A549 (cell line): ENCODE measurements around the gene TTC28. TPM values are rescaled to one million over a fixed set of nuclear protein-coding genes. Genes with fewer than 3 reads are reported as not detected.

Experiments used
- ATAC-seq, 2 experiments: fragments of 200-7000 bp in 1 of 2; fragments of >200 bp in 1 of 2; cut with Nextera tagmentation in 1 of 2; cut with Tn5 transposase in 1 of 2; 3 replicates each; pipeline versions ENCODE4 v1.8.0 to v1.9.1; 2018 to 2020; ENCODE audit warnings: mild to moderate bottlenecking in 1 of 2, moderate library complexity in 1 of 2
- CTCF ChIA-PET: fragments of 300-600 bp; sonication (Branson Sonifier 250); formaldehyde crosslinking; extraction: SDS; loops from one replicate; lab custom pipeline; 2021; ENCODE audit warnings: antibody characterized with exemption, inconsistent platforms; lab: Yijun Ruan, JAX
- POLR2A ChIA-PET: fragments of 350-600 bp; formaldehyde crosslinking; extraction: SDS; loops from one replicate; lab custom pipeline; 2021; ENCODE audit warnings: antibody characterized with exemption, inconsistent platforms; lab: Yijun Ruan, JAX
- DNase-seq, 2 experiments: peaks; one replicate each; pipeline versions ENCODE4 v3.0.0 to v3.0.0-alpha.2; 2011 to 2016; ENCODE audit warnings: low read depth in 1 of 2, low spot score in 1 of 2
- FAIRE-seq: peaks from 2 replicates; lab custom pipeline; 2011; peaks lifted over from hg19 to GRCh38; lab: Jason Lieb, UNC
- H3K27ac ChIP-seq, 2 experiments: fragments of >200 bp; sonication (Bioruptor Twin); formaldehyde crosslinking; 3 replicates each; pipeline ENCODE4 v1.5.1; 2016 to 2017
- H3K4me1 ChIP-seq: fragments of >200 bp; sonication (Bioruptor Twin); formaldehyde crosslinking; 3 replicates; pipeline ENCODE4 v1.6.1; 2016
- H3K4me2 ChIP-seq: fragments of >200 bp; sonication (Bioruptor Twin); formaldehyde crosslinking; 3 replicates; pipeline ENCODE4 v1.6.1; 2016
- H3K4me3 ChIP-seq: fragments of >200 bp; sonication (Bioruptor Twin); formaldehyde crosslinking; 3 replicates; pipeline ENCODE4 v1.5.1; 2016
- H3K9me3 ChIP-seq: fragments of >200 bp; sonication (Bioruptor Twin); formaldehyde crosslinking; 3 replicates; pipeline ENCODE4 v1.6.1; 2016
- BCL3 ChIP-seq: fragments of >200 bp; sonication (Bioruptor Twin); formaldehyde crosslinking; IDR thresholded peaks from 3 replicates; pipeline ENCODE4 v1.6.1; 2016
- CHD4 ChIP-seq: fragments of 200-600 bp; sonication (generic); IDR thresholded peaks from 2 replicates; pipeline ENCODE4 v1.6.1; 2016; ENCODE audit warnings: antibody characterized with exemption, mild to moderate bottlenecking, borderline replicate concordance
- CTCF ChIP-seq: fragments of >200 bp; sonication (Bioruptor Twin); formaldehyde crosslinking; IDR thresholded peaks from 3 replicates; pipeline ENCODE4 v1.5.1; 2016
- EHF ChIP-seq: fragments of 250-450 bp; sonication (Bioruptor Pico); IDR thresholded peaks from 2 replicates; pipeline ENCODE4 v1.5.0; 2020; ENCODE audit warnings: mild to moderate bottlenecking
- FOSB ChIP-seq: fragments of 250-450 bp; sonication (Bioruptor Pico); IDR thresholded peaks from 2 replicates; pipeline ENCODE4 v1.5.0; 2020; ENCODE audit warnings: mild to moderate bottlenecking, moderate library complexity
- FOSL2 ChIP-seq, 2 experiments: fragments of 450-650 bp in 1 of 2; fragments of >200 bp in 1 of 2; sonication (Bioruptor Twin) in 1 of 2; formaldehyde crosslinking; IDR thresholded peaks; 2 replicates each; pipeline versions ENCODE4 v1.5.0 to v1.6.1; 2016 to 2020; ENCODE audit warnings: mild to moderate bottlenecking in 1 of 2, moderate library complexity in 1 of 2
- GATA3 ChIP-seq: IDR thresholded peaks from 2 replicates; pipeline ENCODE4 v1.6.1; 2012; ENCODE audit warnings: borderline replicate concordance
- HES2 ChIP-seq: fragments of >200 bp; sonication (Bioruptor Twin); formaldehyde crosslinking; IDR thresholded peaks from 2 replicates; pipeline ENCODE4 v1.6.1; 2016
- HEYL ChIP-seq: fragments of 250-450 bp; sonication (Bioruptor Pico); IDR thresholded peaks from 2 replicates; pipeline ENCODE4 v1.8.0; 2021; ENCODE audit warnings: mild to moderate bottlenecking, moderate library complexity
- HOXA7 ChIP-seq: fragments of 250-450 bp; sonication (Bioruptor Pico); IDR thresholded peaks from 2 replicates; pipeline ENCODE4 v1.5.0; 2020; ENCODE audit warnings: mild to moderate bottlenecking, moderate library complexity
- HOXB5 ChIP-seq: fragments of 250-450 bp; sonication (Bioruptor Pico); IDR thresholded peaks from 2 replicates; pipeline ENCODE4 v1.5.0; 2020; ENCODE audit warnings: mild to moderate bottlenecking, moderate library complexity
- JUN ChIP-seq, 2 experiments: fragments of >200 bp; sonication (Bioruptor Twin); formaldehyde crosslinking; IDR thresholded peaks; 2 replicates in 1 of 2; 3 replicates in 1 of 2; pipeline ENCODE4 v1.6.1; 2016 to 2017
- JUNB ChIP-seq: fragments of >200 bp; sonication (Bioruptor Twin); formaldehyde crosslinking; IDR thresholded peaks from 2 replicates; pipeline ENCODE4 v1.6.1; 2016
- MYC ChIP-seq: IDR thresholded peaks from 2 replicates; pipeline ENCODE4 v1.6.1; 2012; ENCODE audit warnings: mild to moderate bottlenecking, inconsistent platforms, low read length, improper control_type of control experiment, borderline replicate concordance
- NR3C1 ChIP-seq: fragments of >200 bp; sonication (Bioruptor Twin); formaldehyde crosslinking; IDR thresholded peaks from 3 replicates; pipeline ENCODE4 v1.6.1; 2017
- PBX3 ChIP-seq: IDR thresholded peaks from 2 replicates; pipeline ENCODE4 v1.6.1; 2012
- RAD21 ChIP-seq, 2 experiments: fragments of >200 bp in 1 of 2; sonication (Bioruptor Twin) in 1 of 2; formaldehyde crosslinking in 1 of 2; IDR thresholded peaks in 1 of 2; conservative IDR thresholded peaks in 1 of 2; 2 replicates in 1 of 2; 3 replicates in 1 of 2; pipeline ENCODE4 v1.6.1; 2012 to 2018; ENCODE audit warnings: inconsistent platforms in 1 of 2
- RNF2 ChIP-seq: fragments of 200-600 bp; sonication (generic); IDR thresholded peaks from 2 replicates; pipeline ENCODE4 v1.6.1; 2016; ENCODE audit warnings: low read depth, mild to moderate bottlenecking, antibody characterized with exemption, moderate library complexity, borderline replicate concordance
- SREBF2 ChIP-seq: fragments of 450-650 bp; IDR thresholded peaks from 2 replicates; pipeline ENCODE4 v1.6.1; 2014; ENCODE audit warnings: mild to moderate bottlenecking, moderate library complexity
- ZC3H11A ChIP-seq: fragments of 450-650 bp; IDR thresholded peaks from 2 replicates; pipeline ENCODE4 v1.6.1; 2014; ENCODE audit warnings: antibody characterized with exemption, mild to moderate bottlenecking
- ZSCAN20 ChIP-seq: fragments of 250-450 bp; sonication (Bioruptor Pico); IDR thresholded peaks from 2 replicates; pipeline ENCODE4 v1.8.0; 2022; ENCODE audit warnings: mild to moderate bottlenecking, moderate library complexity
- WGBS: methylation state at CpG from one replicate; pipeline ENCODE4 v1.1.6; 2017; ENCODE audit errors: missing lambda C conversion rate; 5-methylcytosine and 5-hydroxymethylcytosine counted together
- polyA plus RNA-seq, 4 experiments: library from polyadenylated mRNA; depleted of rRNA in 3 of 4; stranded (reverse); fragments of >200 nt; fragmentation: RNase III in 1 of 4; extraction: RNeasy Plus Mini Kit Qiagen cat#74134 plus additional on column Dnase treatment in 1 of 4; gene quantifications; 2 replicates in 3 of 4; 3 replicates in 1 of 4; pipeline ENCODE4 v1.2.3, GENCODE V29; 2011 to 2017

TTC28 gene
- polyA plus RNA-seq, 2 of the 4 experiments (the other 2 are of a cell fraction): 2.6 to 3.8 TPM

- 88% methylated on average over 1 of the region's 1 CpG for WGBS
- POLR2A ChIA-PET: no interaction called here
- Histone ChIP-seq H3K9me3 (no peaks in the 10 kb centered on the region), H3K4me3 (no peak overlapping the region), H3K4me1 (no peaks in the 10 kb centered on the region), H3K4me2 (no peak overlapping the region), H3K27ac (no peak overlapping the region)
- DNase-seq (no peak), FAIRE-seq (no peak), ATAC-seq (no peak)
- CTCF ChIA-PET: interaction anchor here (1.6 kb wide), 1 partner anchor 49 kb away, joined by 4 read pairs; no protein-coding TSS in a partner anchor
- no peak for TF ChIP-seq CTCF
- no peak for TF ChIP-seq CHD4
- no peak for TF ChIP-seq HOXA7 (CRISPR knock-in tag)
Measured at GRCh38 chr22:27935897-27936296, 743.7 kb downstream of the TTC28 start.

GRCh38 chr22:27934069-27934468, 745.6 kb downstream of the TTC28 start:
- Histone ChIP-seq H3K27ac (no peak overlapping the region), H3K4me3 (no peak overlapping the region), H3K4me1 (no peaks in the 10 kb centered on the region)
- ATAC-seq (no peak), DNase-seq (no peak), FAIRE-seq (no peak)
- CTCF ChIA-PET: interaction anchor here (1.2 kb wide), 1 partner anchor 46 kb away, joined by 4 read pairs; no protein-coding TSS in a partner anchor
- TF ChIP-seq BCL3 (no peak), CHD4 (no peak), FOSL2 (IDR thresholded peaks at IDR 0.05) (no peak), FOSL2 (CRISPR knock-in tag; IDR thresholded peaks at IDR 0.05) (no peak), SREBF2 (no peak), EHF (no peak), ZSCAN20 (no peak), JUNB (no peak), HES2 (no peak), HOXB5 (CRISPR knock-in tag) (no peak)
- TF ChIP-seq, all 56 proteins: peak for 0
- Histone ChIP-seq H3K4me2 (no peak overlapping the region), H3K9me3 (no peaks in the 10 kb centered on the region)
- 93% methylated on average over 5 of the region's 5 CpGs for WGBS
- POLR2A ChIA-PET: no interaction called here

- POLR2A ChIA-PET: no interaction called here
- Histone ChIP-seq H3K4me1 (no peaks in the 10 kb centered on the region), H3K4me2 (no peak overlapping the region), H3K9me3 (no peaks in the 10 kb centered on the region), H3K27ac (no peak overlapping the region)
- CTCF ChIA-PET: interaction anchor here (1.2 kb wide), 1 partner anchor 47 kb away, joined by 4 read pairs; no protein-coding TSS in a partner anchor
- no peak for DNase-seq
- WGBS: 90% methylated on average over 9 of the region's 9 CpGs
- no peak for TF ChIP-seq FOSB (CRISPR knock-in tag)
- no peak for TF ChIP-seq RNF2
- no peak for TF ChIP-seq CTCF
- TF ChIP-seq RAD21 (conservative IDR thresholded peaks at IDR 0.05 in 1 of 2, IDR thresholded peaks at IDR 0.05 in 1 of 2): no peak
- no peak for TF ChIP-seq NR3C1
- no peak for TF ChIP-seq HEYL (CRISPR knock-in tag)
- no peak for TF ChIP-seq ZC3H11A
- no peak for TF ChIP-seq GATA3
- TF ChIP-seq JUN (IDR thresholded peaks at IDR 0.05): no peak
- TF ChIP-seq PBX3: no peak
- TF ChIP-seq MYC: no peak
- TF ChIP-seq, all 56 proteins: peak for 0
- no peak overlapping the region for H3K4me3 ChIP-seq
- ATAC-seq (no peak), FAIRE-seq (no peak)
Measured at GRCh38 chr22:27933186-27933983, 746.3 kb downstream of the TTC28 start.
